RPMI7951 (cell line): Measurements from ENCODE around the gene TMEM245. TPM values are rescaled to one million over a fixed set of nuclear protein-coding genes. Genes with fewer than 3 reads are reported as not detected.
"Not testable (repeated sequence)": the region's sequence is repeated elsewhere in the genome, so short reads cannot be mapped to it uniquely, and the experiment has no call there.

ENCODE experiments used
- DNase-seq: peaks from one replicate; pipeline ENCODE4 v3.0.0-alpha.2; 2012; ENCODE audit warnings: low read depth
- total RNA-seq: library from RNA; depleted of rRNA; stranded (reverse); fragments of >200 nt; shearing (Covaris generic); gene quantifications from 2 replicates; pipeline ENCODE4 v1.2.3, GENCODE V29; 2014; rRNA removed

Gene TMEM245
- total RNA-seq, 1 experiment from 2014 or later: 47.6 TPM

GRCh38 chr9:108996643-108997042, 123.1 kb downstream of the TMEM245 start:
- no peak for DNase-seq

GRCh38 chr9:108994695-108995094, 125.1 kb downstream of the TMEM245 start:
- no peak for DNase-seq

- DNase-seq: no peak
These were observed 128.3 kb downstream of the TMEM245 start for GRCh38 chr9:108991479-108991878.

GRCh38 chr9:108983885-108984284, 135.9 kb downstream of the TMEM245 start:
- DNase-seq: no peak

- DNase-seq: no peak
These were observed 138.9 kb downstream of the TMEM245 start for GRCh38 chr9:108980893-108981292.

- DNase-seq: no peak
These were observed 141.5 kb downstream of the TMEM245 start for GRCh38 chr9:108978205-108978604.

GRCh38 chr9:108973895-108974294, 145.9 kb downstream of the TMEM245 start:
- DNase-seq: no peak

GRCh38 chr9:108972626-108973209, 147.0 kb downstream of the TMEM245 start:
- DNase-seq: no peak

- no peak for DNase-seq
These were observed 147.6 kb downstream of the TMEM245 start for GRCh38 chr9:108972186-108972585.

- not testable (repeated sequence) for DNase-seq
These were observed 148.4 kb downstream of the TMEM245 start for GRCh38 chr9:108971392-108971791.

- DNase-seq: no peak
These were observed 151.8 kb downstream of the TMEM245 start for GRCh38 chr9:108967916-108968315.

Other genes with a start within 250 kb of the TMEM245 start
- 24.2 and 29.9 TPM in 2 replicates for gene ELP1, start 185.8 kb downstream of the TMEM245 start, total RNA-seq
- gene ABITRAM, start 185.5 kb downstream of the TMEM245 start, total RNA-seq: 8.7 and 15.4 TPM in 2 replicates
- gene CTNNAL1, start 106.4 kb downstream of the TMEM245 start, total RNA-seq: 114 and 136 TPM in 2 replicates
- not detected in 2 replicates for gene FRRS1L, start 47.3 kb upstream of the TMEM245 start, total RNA-seq
- under 0.01 TPM in 1 of 2 replicates, not detected in the other for gene EPB41L4B, start 201.1 kb upstream of the TMEM245 start, total RNA-seq